GM18870 (cell line): ENCODE results near the gene MYLK4.

Source experiments
- ATAC-seq: cut with Tn5 transposase; IDR thresholded peaks from one replicate; pipeline ENCODE4 v1.9.1; 2021; ENCODE audit warnings: moderate library complexity; ENCODE audit not compliant: unreplicated experiment

The MYLK4 gene

DNA sequence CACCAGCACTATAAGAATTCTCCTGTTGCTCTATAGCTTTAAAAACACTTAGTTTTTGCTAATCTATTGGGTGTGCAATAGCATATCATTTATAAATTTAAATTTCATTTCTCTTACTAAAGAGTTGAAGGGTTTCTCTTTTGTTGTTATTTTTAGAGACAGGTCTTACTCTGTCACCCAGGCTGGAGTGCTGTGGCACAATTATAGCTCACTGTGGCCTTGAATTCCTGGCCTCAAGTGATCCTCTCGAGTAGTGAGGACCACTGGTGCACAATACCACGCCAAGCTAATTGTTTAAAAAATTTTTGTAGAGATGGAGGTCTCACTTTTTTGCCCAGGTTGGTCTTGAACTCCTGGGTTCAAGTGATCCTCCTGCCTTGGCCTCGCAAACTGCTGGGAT is 8.3 kb upstream of the MYLK4 start:
- ATAC-seq = no peak

DNA sequence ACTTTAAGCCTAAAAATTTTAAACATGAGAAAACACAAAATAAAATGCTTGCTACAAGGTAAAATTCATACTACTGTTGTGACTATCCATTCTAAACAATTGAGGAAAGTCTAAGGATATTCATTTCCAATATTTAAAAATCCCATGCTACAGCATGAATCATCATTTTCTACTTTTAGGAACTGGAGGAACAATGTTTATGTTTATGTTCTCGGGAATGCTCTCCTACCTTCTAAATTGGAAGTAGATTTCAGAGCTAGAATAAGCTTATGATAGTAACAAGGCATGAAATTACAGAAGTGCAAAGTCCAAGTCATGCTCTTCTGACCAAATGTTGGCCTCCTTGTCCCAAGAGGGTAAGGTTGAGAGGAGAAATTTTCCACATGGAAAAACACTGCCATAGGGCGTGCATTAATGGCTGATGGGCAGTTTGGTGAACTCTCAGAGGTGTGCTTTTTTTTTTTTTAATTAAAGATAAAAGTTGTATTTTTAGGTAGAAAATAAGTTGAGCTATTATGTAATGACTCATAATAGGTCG is 6.0 kb upstream of the MYLK4 start:
- no peak for ATAC-seq

DNA sequence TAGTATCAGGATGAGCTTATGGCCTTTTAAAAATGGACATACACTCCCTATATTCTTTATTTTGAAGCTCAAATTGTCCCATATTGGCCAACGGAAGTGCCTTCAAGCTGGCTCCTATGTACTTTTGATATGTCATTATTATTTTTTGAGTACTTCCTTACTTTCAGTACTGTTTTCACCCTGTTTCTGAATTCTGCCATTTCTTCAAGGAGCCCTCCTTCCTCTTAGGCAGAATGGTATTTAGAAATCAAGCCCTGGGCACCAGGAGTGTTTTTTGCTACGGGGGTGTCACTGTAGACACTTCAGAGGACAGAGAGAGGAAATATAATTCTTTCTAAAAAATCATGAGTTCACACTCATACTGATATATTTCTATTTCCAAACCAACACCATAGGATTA is 5.5 kb upstream of the MYLK4 start:
- no peak for ATAC-seq

DNA sequence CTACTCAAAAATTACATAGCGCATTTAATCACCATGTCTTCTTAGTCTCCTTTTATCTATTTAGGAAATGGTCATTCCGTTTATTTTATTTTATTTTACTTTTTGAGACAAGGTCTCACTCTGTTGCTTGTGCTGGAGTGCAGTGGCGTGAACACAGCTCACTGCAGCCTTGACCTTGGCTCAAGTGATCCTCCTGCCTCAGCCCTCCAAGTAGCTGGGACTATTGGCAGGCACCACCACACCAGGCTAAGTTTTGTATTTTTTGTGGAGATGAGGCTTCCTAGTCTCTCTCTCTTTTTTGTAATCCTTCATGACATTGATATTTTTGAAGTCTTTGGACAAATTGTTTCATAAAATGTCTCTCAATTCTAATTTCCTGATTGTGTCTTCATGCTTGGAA is 4.7 kb upstream of the MYLK4 start:
- ATAC-seq = no peak

DNA sequence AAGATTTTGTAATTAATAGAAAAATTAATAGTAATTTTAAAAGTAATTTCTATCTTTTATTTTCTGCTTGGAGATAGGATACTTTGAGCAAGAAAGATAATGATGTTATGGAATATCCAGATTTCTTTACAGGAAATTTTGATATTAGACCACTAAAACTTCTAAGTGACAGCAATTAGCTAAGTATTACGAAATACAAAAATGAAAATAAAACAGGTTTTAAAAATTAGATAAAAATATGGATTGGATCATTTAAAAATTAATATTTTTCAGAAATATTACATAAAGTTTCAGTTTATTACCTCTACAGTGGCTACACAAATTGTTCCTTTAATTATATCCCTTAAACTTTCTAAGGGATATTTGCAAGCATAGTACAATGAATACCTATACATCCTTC is 4.2 kb upstream of the MYLK4 start:
- ATAC-seq = no peak

DNA sequence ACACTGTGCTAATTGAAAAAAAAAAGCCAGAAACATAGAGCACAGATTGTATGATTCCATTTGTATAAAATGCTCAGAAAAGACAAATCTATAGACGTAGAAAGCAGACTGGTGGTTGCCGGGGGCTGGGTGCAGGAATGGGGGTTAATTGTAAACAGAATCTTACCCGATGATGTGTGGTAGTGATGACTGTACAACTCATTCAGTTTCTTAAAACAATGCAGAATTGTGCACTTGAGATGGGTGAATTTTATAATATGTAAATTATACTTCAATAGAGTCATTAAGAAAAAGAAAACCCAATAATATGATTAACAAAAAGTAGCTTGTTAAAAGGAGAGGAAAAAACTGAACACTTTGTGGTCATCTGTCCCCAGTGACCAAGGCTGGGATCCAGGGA is 3.7 kb upstream of the MYLK4 start:
- ATAC-seq = no peak

DNA sequence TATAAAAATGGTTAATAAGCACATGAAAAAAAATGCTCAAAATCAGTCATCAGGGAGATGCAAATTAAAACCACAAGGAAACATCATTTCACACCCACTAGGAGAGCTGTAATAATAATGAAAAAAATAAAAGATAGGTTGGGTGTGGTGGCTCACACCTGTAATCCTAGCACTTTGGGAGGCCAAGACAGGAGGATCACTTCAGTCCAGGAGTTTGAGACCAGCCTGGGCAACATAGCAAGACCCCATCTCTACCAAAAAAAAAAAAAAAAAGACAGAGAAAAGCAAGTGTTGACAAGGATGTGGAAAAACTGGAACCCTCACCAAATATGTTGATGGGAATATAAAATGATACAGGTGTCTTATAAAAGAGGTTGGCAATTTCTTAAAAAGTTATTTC is 3.0 kb upstream of the MYLK4 start:
- no peak for ATAC-seq

DNA sequence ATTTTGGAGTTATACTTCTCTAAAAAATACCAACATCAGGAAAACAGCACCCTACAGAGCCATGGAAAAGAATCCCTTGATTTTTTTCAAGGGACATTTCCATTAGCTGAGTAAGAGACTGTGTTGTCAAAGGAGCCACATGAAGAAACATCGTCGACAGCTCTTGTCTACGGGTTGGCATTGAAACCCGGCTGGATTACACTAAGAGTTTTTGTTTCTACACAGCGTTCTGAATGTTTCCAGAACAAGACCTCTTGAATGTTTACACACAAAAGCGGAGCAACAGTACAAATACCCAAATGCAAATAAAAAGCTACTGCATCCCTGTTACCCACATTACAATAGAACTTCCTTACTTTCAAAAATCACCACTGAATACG is 2.4 kb upstream of the MYLK4 start:
- no peak for ATAC-seq

DNA sequence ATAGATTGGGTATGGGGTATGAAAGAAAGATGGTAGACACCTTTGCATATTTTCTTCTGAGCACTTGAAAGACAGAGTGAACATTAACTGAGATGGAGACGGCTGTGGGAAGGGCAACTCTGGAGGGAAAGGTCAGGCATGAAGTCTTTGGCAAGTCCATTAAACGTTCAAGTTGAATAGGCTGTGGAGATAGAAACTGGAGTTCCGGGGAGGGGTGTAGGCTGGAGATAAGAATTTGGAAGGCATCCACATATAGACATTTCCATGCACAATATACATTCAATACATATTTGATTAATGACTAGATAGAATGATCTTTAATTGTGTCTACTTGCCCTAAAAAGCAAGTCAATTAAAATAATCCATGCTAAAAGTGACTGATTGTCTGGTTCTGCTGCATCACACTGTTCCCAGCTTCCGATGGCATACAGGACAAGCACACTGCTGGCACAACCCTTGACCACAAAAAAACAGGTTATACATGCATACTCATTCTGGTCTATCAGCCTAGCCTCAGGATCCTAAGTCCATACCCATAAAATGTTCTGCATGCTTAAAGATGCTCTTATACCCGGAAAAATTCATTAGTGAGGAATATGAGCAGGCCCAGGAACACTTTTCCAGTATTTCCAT is 1.9 kb upstream of the MYLK4 start:
- ATAC-seq = no peak

DNA sequence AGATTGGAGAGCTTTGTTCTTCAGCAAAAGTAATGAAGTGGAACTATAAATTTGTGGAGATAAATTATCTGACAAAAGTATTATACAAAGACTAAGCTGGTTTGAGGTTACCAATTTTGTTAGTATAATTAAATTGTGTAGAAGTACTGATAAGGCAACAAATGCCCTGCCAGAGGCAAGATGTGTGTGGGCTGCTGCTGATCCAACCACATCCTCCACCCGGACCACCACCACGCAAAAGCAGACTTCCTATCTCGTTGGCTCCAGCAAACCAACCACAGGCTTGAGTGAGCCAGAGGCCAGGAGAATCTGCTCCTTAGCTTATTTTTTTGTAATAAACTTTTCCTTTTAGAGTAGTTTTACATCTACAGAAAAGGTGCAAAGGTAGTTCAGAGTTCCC is 1.1 kb upstream of the MYLK4 start:
- no peak for ATAC-seq

DNA sequence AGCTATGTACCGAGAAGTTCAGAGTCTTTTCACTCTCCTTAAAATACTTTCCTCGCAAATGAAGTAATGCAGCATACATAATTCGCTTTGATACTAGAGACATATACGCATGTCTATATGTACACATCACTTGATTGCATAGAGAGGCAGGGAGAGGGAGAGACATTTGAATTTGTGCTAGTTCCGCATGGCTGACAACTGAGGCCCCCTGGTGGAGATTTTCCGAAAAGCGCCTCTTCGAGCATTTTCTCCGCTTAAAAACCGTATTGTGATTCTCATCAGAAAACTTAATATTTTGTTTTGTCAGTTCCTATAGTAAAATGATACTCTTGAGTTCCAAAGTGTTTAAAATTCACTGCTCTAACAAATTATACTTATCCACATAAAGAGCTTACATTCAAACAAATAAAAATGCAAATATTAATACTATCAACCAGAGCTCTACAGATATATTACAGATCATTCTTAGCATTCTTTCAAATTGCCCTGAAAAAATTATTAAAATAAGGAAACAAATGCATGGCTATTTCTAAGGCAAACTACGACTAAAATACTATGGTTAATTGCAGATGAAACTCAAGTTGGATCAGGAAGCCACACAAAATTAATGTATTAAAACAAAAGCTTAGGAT is 637 bp downstream of the MYLK4 start:
- ATAC-seq = no peak

DNA sequence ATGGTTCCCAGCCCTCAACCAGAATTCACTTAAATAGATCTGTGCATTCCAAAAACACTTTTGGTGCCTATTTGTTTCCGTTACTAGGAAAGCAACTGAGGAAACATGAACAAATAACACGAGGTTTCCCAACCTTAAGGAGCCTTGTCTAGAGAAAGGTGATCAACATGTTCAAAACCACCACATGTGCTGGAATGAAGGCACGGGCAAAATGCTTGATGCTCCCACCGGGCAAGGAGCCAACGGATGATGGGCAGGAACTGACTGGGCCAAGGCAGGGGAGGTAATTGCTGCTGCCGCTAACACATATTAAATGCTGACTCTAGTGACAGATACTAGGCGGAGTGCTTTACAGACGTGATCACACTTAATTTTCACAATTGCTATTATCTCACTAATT is 2.5 kb downstream of the MYLK4 start:
- no peak for ATAC-seq

DNA sequence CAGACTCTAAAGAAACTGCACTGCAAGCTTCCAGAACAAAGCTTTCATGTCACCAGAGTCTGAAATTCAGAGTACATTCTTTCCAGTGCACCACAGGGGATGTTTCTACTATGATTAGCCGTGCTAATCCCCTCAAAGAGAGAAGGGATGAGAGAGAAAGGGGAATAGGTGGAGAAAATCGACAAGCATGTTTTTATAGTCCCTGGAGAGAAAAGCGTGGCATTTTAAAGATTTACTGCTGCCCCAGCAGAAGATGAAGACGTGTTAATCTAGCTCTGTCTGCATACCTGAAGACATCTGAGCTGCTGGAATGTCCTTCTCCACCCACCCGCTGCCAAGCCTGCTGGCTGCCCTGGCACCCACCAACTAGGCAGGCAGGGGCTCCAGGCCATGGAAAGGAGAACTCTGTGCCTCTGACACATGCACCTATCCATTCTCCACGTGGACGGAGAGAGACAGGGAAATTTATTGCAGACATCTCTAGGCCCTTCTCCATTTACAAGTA is 4.1 kb downstream of the MYLK4 start:
- ATAC-seq = no peak

DNA sequence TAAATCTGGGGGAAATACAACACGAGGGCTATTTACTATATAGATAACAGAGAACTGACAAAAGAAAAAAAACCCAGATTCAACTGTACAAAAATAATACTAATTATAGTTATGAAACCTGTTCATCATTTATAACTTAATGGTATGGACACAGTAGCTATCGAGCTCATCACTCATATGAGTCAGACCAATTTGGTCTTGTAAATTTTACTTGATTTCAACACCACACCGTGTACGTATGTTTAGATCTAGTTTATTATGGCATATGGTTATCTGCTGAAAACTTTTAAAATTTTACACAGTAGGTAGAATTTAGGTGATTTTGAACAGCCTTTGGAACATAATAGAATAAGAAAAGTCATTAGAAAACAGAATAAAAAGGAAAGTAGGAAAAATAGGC is 5.5 kb downstream of the MYLK4 start:
- no peak for ATAC-seq

DNA sequence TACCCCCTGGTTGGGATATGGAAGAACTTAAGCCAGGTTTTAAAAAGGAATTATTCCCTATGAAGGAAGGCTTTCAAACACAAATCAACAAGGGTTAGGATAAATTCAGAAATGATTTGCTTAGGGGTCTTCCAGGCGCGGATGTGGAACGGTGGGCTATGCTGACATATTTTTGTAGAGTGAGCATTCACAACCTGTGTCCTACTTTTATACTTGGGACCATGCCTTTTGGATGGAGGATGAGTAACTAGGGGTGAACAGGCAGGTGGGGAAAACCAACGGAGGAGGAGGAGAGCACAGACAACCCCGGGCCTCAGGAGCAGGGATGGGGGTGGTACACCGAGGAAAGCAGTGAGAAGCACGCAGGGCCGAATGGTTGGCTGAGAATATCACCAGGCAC is 5.9 kb downstream of the MYLK4 start:
- no peak for ATAC-seq

DNA sequence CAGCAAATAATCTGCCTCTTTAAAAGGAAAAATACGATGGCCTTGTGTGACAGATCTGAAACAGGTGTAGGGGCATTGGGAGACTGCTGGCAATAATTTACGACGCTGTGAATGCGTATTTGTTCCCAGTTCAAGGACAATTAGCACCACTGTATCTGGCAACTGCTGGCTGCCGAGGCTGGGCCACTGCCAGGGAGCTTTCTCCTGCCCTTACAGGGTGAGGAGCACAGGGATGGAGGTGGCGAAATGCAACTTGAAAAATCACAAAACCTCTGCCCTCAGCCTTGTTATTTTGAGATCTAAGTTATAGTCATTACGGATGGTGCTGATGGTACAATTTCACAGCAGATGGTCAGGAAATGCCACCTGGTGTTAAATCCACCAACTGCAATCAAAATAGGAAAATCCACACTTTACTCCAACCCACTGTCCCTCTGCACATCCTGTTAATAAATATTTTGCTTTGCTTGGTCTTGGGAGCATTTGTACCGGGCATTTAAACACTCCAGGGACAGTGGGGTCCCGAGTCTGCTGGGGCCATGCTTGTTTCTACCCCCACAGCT is 6.4 kb downstream of the MYLK4 start:
- ATAC-seq = no peak

DNA sequence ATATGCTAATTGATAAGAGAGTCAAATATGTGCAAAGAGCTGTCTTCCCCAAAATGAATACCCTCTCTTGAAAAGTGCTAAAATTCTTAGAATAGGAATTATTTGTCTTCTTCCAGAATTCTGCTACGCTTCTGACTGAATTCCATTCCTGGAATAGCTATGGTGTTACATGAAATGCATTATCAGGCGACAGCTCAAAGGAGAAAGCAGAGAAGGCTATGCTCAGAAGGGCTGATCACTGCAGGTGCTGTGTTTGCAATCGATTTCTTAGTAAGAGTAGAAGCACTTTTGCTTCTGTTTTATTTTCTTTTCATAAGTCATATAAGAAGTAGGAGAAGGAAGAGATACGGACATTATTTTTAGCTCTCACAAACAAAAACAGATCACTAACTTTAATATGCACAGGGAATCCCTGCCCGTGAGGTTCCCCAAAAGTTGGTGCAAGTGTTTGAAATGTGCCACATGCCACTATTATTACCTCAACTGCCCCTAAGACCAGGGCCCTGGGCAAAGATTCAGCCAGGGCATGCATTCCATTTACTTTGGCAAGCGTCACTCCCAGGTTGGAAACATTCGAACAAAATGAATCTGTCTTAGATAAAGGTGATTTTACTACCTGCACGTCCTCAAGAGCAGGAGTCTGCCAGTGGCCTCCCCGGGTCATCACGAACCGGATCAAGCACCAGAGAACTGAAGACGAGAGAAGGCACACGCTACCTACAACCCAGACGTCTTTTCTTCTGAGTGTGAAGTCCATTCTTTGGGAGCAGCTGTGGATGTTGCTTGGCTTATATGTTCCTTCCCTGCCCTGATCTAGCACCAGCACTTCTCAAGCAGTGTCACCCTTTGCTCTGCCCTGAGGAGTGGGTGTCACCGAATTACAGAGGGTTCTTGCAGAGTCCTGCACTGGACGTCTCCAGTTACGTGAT is 7.2 kb downstream of the MYLK4 start:
- ATAC-seq = no peak

DNA sequence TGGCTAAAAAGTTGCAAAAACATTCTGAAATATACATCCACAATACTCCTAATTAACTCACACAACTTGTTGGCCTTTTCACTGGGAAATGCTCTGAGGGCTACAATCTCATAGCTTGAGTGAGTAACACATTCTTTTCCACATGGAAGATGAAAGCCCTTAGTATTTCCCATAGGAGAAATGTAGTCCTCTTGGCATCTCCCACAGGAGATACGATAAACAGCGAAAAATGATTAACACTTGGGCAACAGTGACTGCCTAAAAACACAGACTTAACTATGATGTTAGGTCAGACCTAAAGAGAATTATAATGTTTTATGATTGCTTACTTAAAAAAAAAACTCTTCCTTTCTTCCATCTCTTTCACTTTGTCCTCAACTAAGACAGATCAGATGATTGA is 9.0 kb downstream of the MYLK4 start:
- no peak for ATAC-seq

DNA sequence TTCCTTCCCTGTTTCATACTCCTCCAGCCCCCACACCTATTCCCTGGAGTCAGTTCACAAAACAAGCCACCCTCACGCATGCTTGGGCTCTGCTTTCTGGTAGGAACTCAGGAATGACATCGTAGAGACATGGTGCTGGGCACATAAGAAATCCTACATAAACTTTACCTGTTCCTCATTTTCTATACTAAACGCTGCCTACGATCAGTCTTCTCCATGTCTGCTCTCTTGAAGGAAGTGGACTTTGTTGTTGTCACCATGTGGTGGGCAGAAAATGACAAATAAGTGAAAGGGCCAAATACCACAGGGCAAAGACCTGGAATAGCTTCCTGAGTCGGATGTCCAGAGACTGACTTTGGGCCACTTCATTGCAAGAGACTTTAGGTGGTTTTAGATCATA is 10.1 kb downstream of the MYLK4 start:
- no peak for ATAC-seq

DNA sequence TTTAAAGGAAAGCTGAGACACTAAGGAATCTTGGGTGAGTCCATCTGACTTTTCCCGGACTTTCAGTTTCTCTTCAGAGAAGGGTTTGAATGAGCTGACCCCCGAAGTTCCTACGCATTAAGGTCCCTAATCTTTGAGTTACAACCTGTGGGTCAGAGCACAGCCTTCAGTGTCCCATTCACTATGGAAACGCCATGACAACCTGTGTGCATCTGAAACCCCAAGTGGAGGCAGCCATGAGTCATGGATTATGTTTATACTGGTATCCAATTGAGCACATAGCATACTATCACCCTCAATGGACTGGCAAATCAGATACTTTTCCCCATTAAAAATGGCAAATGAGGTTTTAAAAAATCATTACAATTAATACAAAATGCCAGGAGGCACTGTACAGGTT is 11.4 kb downstream of the MYLK4 start:
- ATAC-seq = no peak

DNA sequence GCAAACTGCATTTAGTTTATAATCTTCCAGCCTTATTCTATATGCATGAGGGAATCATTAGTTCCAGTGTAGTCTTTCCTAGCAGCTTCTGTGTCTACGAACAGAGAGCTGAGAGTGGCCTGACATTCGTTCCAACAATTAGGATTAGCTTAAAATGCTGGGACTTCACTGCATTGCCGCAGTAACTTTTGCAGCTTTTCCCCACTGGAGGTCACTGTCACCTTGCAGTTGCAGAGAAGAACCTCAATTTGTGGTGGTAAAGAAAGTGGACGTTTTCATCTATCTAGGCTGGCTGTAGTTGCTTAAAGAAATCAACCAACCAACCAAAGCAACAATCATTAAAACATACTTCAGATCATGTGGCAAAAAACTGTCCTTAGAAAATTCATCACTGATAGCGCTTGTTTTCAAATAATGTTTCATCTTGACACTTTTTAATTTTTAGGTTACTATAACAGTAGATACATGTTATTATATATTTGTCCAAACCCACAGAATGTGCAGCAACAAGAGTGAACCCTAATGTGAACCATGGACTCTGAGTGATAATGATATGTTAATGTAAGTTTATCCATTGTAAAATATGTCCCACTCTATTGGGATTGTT is 12.2 kb downstream of the MYLK4 start:
- no peak for ATAC-seq
